Left ventricle myocardium inferior (tissue), 1 donor: Measurements from ENCODE around the gene PRCD. TPM values are rescaled to one million over a fixed set of nuclear protein-coding genes. Genes with fewer than 3 reads are reported as not detected.
"Not testable (repeated sequence)": the region's sequence is repeated elsewhere in the genome, so short reads cannot be mapped to it uniquely, and the experiment has no call there.

Source experiments
- DNase-seq: peaks from one replicate; pipeline ENCODE4 v3.0.0-alpha.2; 2020
- H3K27ac ChIP-seq: fragments of 200-600 bp; replicated peaks from 2 replicates; pipeline ENCODE4 v1.8.0; 2021
- H3K27me3 ChIP-seq: fragments of 200-600 bp; 2 replicates; pipeline ENCODE4 v1.8.0; 2021; ENCODE audit warnings: low read depth
- H3K36me3 ChIP-seq: fragments of 200-600 bp; 2 replicates; pipeline ENCODE4 v1.8.0; 2021
- H3K4me1 ChIP-seq: fragments of 200-600 bp; 2 replicates; pipeline ENCODE4 v1.8.0; 2021
- H3K4me3 ChIP-seq: fragments of 200-600 bp; 2 replicates; pipeline ENCODE4 v1.8.0; 2021; ENCODE audit warnings: mild to moderate bottlenecking, moderate library complexity
- H3K9me3 ChIP-seq: fragments of 200-600 bp; replicated peaks from 2 replicates; pipeline ENCODE4 v1.8.0; 2021
- CTCF ChIP-seq: fragments of 200-600 bp; IDR thresholded peaks from 2 replicates; pipeline ENCODE4 v1.8.0; 2021; ENCODE audit warnings: antibody characterized with exemption, mild to moderate bottlenecking, borderline replicate concordance
- intact Hi-C: fragments of 100-400 bp; cut with micrococcal nuclease; formaldehyde crosslinking; loops from one replicate; pipeline ENCODE4 v1.11.0; 2022
- total RNA-seq: library from RNA; stranded (reverse); fragmentation: NEBNext Ultra II Directional; extraction: Animal tissue kit (Norgen Biotek cat#: 25700); gene quantifications from one replicate; pipeline ENCODE4 v1.2.1, GENCODE V29; 2021
- donor health status: DM: no; HTN: yes; CAD: no; lungs with severe emphysema.

Gene PRCD
- total RNA-seq, 1 donor from 2014 or later = 3.9 TPM

- peak; percentile 94 for TF ChIP-seq CTCF
- Histone ChIP-seq H3K9me3 (no peaks in the 10 kb centered on the region), H3K27me3 (peaks cover 15% of the 10 kb centered on the region), H3K4me3 (no peak overlapping the region), H3K27ac (no peak overlapping the region), H3K36me3 (no peaks in the 10 kb centered on the region), H3K4me1 (peaks cover 17% of the 10 kb centered on the region)
- DNase-seq = peak; percentile 80
- intact Hi-C loops = loop anchor here (2.0 kb wide), 1 partner anchor 40 kb away; the partner anchor contains the start of gene AANAT
Observed at GRCh38 chr17:76506408-76507345, 33.2 kb upstream of the PRCD start.

- Histone ChIP-seq H3K4me1 (peaks cover 11% of the 10 kb centered on the region), H3K27me3 (peaks cover 15% of the 10 kb centered on the region)
- H3K4me3 ChIP-seq, DNase-seq, H3K9me3 ChIP-seq, H3K27ac ChIP-seq, H3K36me3 ChIP-seq, intact Hi-C loops: not testable (repeated sequence)
Observed at GRCh38 chr17:76508472-76509063, 31.3 kb upstream of the PRCD start.

GRCh38 chr17:76510831-76511244, 29.0 kb upstream of the PRCD start:
- H3K36me3 ChIP-seq = no peaks in the 10 kb centered on the region
- H3K4me1 ChIP-seq = peaks cover 18% of the 10 kb centered on the region
- no peaks in the 10 kb centered on the region for H3K9me3 ChIP-seq
- no peak for DNase-seq
- no peak overlapping the region for H3K4me3 ChIP-seq
- TF ChIP-seq CTCF = no peak
- H3K27me3 ChIP-seq = peaks cover 15% of the 10 kb centered on the region
- intact Hi-C loops = no loop called here
- H3K27ac ChIP-seq = no peak overlapping the region

DNA sequence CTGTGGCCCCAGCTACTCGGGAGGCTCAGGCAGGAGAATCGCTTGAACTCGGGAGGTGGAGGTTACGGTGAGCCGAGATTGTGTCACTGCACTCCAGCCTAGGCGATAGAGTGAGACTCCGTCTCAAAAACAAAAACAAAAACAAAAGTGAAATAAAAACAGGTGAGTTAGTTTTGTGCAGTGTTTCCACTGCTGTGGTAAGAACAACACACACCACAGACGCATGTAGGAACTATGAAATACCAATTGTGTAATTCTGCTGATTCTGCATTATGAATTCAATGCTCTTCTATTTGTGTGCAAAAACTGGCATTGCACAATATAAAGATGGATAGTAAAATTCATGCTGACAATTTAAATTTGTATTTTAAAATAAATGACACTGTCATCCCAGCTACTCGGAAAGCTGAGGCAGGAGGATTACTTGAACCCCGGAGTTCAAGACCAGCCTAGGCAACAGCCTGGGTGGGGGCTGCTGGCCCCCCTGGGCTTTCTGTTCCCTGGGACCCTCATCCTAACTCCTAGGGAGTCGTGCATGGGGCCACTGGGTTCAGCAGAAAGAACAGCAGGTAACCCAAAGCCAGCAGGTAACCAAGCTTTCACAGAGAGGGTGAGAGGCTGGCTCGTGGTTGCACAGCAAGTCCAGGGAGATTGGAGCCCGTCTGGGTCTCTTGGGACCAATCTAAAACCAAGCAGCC, 28.0 kb upstream of the PRCD start:
- DNase-seq = no peak
- no peak for TF ChIP-seq CTCF
- Histone ChIP-seq H3K9me3 (no peaks in the 10 kb centered on the region), H3K27ac (no peak overlapping the region), H3K27me3 (peaks cover 12% of the 10 kb centered on the region), H3K4me3 (no peak overlapping the region), H3K4me1 (peaks cover 18% of the 10 kb centered on the region), H3K36me3 (no peaks in the 10 kb centered on the region)
- intact Hi-C loops = no loop called here

- DNase-seq = no peak
- intact Hi-C loops = no loop called here
- Histone ChIP-seq H3K4me1 (peaks cover 18% of the 10 kb centered on the region), H3K27me3 (peaks cover 4% of the 10 kb centered on the region), H3K4me3 (no peak overlapping the region), H3K36me3 (no peaks in the 10 kb centered on the region), H3K9me3 (no peaks in the 10 kb centered on the region), H3K27ac (no peak overlapping the region)
- TF ChIP-seq CTCF = no peak
Observed at GRCh38 chr17:76512366-76513305, 27.2 kb upstream of the PRCD start.
